GM23338 (cell line): ENCODE results near the gene UNC5A. TPM values are rescaled to one million over a fixed set of nuclear protein-coding genes. Genes with fewer than 3 reads are reported as not detected.
A peak's percentile ranks its signal among the peaks of the same experiment; 100 is the strongest.

ENCODE experiments used
- ATAC-seq: fragments of 200-7000 bp; cut with Tn5 transposase; 3 replicates; pipeline ENCODE4 v1.9.1; 2020
- DNase-seq: peaks from one replicate; pipeline ENCODE4 v3.0.0-alpha.2; 2015; ENCODE audit warnings: low spot score
- H2AFZ ChIP-seq: fragments of 200-600 bp; sonication (generic); 2 replicates; pipeline ENCODE4 v1.8.0; 2016; ENCODE audit warnings: antibody characterized with exemption, mild to moderate bottlenecking, moderate library complexity
- H3F3A ChIP-seq: fragments of 200-600 bp; sonication (generic); replicated peaks from 2 replicates; pipeline ENCODE4 v1.8.0; 2017; ENCODE audit warnings: antibody characterized with exemption, mixed run types, low read depth
- H3K27ac ChIP-seq: fragments of 200-600 bp; sonication (generic); 2 replicates; pipeline ENCODE4 v1.6.1; 2016; ENCODE audit warnings: low read depth
- H3K27me3 ChIP-seq: fragments of 200-600 bp; sonication (generic); 2 replicates; pipeline ENCODE4 v1.8.0; 2016; ENCODE audit warnings: mild to moderate bottlenecking, mixed run types, moderate library complexity; ENCODE audit not compliant: insufficient read depth
- H3K36me3 ChIP-seq: fragments of 200-600 bp; sonication (generic); 2 replicates; pipeline ENCODE4 v1.8.0; 2016; ENCODE audit warnings: mild to moderate bottlenecking; ENCODE audit not compliant: insufficient read depth
- H3K4me1 ChIP-seq: fragments of 200-600 bp; sonication (generic); 2 replicates; pipeline ENCODE4 v1.8.0; 2016; ENCODE audit warnings: mild to moderate bottlenecking, moderate library complexity; ENCODE audit not compliant: insufficient read depth
- H3K4me2 ChIP-seq: fragments of 200-600 bp; sonication (generic); 2 replicates; pipeline ENCODE4 v1.7.1; 2017; ENCODE audit warnings: mixed run types
- H3K4me3 ChIP-seq: fragments of 200-600 bp; sonication (generic); 2 replicates; pipeline ENCODE4 v1.6.1; 2016; ENCODE audit warnings: mixed run types
- H3K79me2 ChIP-seq: fragments of 200-600 bp; sonication (generic); replicated peaks from 2 replicates; pipeline ENCODE4 v1.8.0; 2017; ENCODE audit warnings: mild to moderate bottlenecking; ENCODE audit not compliant: insufficient read depth
- H3K9me2 ChIP-seq: fragments of 200-600 bp; sonication (generic); 2 replicates; pipeline ENCODE4 v1.8.0; 2017; ENCODE audit not compliant: insufficient read depth
- H4K20me1 ChIP-seq: fragments of 200-600 bp; sonication (generic); replicated peaks from 2 replicates; pipeline ENCODE4 v1.8.0; 2017; ENCODE audit warnings: mild to moderate bottlenecking; ENCODE audit not compliant: insufficient read depth
- H3K27ac Mint-ChIP-seq: 2 replicates; pipeline ENCODE4 v1.8.0; 2020; ENCODE audit warnings: inconsistent platforms, mild to moderate bottlenecking, moderate library complexity, mixed read lengths
- H3K27me3 Mint-ChIP-seq: 3 replicates; pipeline ENCODE4 v1.8.0; 2022; ENCODE audit warnings: low read depth, mild to moderate bottlenecking, moderate library complexity, mixed read lengths, inconsistent platforms; ENCODE audit not compliant: insufficient read depth, poor library complexity
- H3K36me3 Mint-ChIP-seq: 3 replicates; pipeline ENCODE4 v1.8.0; 2021; ENCODE audit warnings: low read depth, mild to moderate bottlenecking, inconsistent platforms, moderate library complexity, mixed read lengths
- H3K4me1 Mint-ChIP-seq: 3 replicates; pipeline ENCODE4 v1.8.0; 2020; ENCODE audit warnings: mild to moderate bottlenecking, inconsistent platforms, mixed read lengths
- H3K4me3 Mint-ChIP-seq: 3 replicates; pipeline ENCODE4 v1.8.0; 2021; ENCODE audit warnings: moderate library complexity, mild to moderate bottlenecking, inconsistent platforms, mixed read lengths
- H3K9me3 Mint-ChIP-seq: 3 replicates; pipeline ENCODE4 v1.8.0; 2020; ENCODE audit warnings: moderate library complexity, mild to moderate bottlenecking, inconsistent platforms, mixed read lengths
- CREB1 ChIP-seq: fragments of 250-450 bp; sonication (Bioruptor Pico); IDR thresholded peaks from 2 replicates; pipeline ENCODE4 v1.5.0; 2020; ENCODE audit warnings: low read depth, mild to moderate bottlenecking, moderate library complexity
- CTCF ChIP-seq, 2 experiments: fragments of 200-600 bp in 1 of 2; sonication (generic) in 1 of 2; conservative IDR thresholded peaks; 2 replicates each; pipeline versions ENCODE4 v1.5.1 to v1.6.1; 2016 to 2017; ENCODE audit warnings: antibody characterized with exemption in 2 of 2, low read depth in 2 of 2, mild to moderate bottlenecking in 2 of 2, moderate library complexity in 1 of 2
- ETS1 ChIP-seq: IDR thresholded peaks from 2 replicates; pipeline ENCODE4 v1.6.1; 2016; ENCODE audit warnings: antibody characterized with exemption
- EZH2 ChIP-seq: fragments of 200-600 bp; sonication (generic); IDR thresholded peaks from one replicate; pipeline ENCODE4 v1.8.0; 2017; ENCODE audit warnings: antibody characterized with exemption, mild to moderate bottlenecking, low read depth; ENCODE audit not compliant: unreplicated experiment
- EZH2phosphoT487 ChIP-seq: fragments of 200-600 bp; sonication (generic); IDR thresholded peaks from one replicate; pipeline ENCODE4 v1.8.1; 2018; ENCODE audit warnings: antibody characterized with exemption; ENCODE audit not compliant: unreplicated experiment
- JUNB ChIP-seq: IDR thresholded peaks from one replicate; pipeline ENCODE4 v1.6.1; 2016; ENCODE audit warnings: antibody characterized with exemption; ENCODE audit not compliant: unreplicated experiment
- NANOG ChIP-seq: IDR thresholded peaks from 2 replicates; pipeline ENCODE4 v1.6.1; 2016; ENCODE audit warnings: antibody characterized with exemption, borderline replicate concordance
- POLR2AphosphoS5 ChIP-seq: IDR thresholded peaks from 2 replicates; pipeline ENCODE4 v1.6.1; 2016; ENCODE audit warnings: antibody characterized with exemption, low read depth
- REST ChIP-seq: IDR thresholded peaks from one replicate; pipeline ENCODE4 v1.6.1; 2018; ENCODE audit warnings: antibody characterized with exemption; ENCODE audit not compliant: unreplicated experiment
- STAT1 ChIP-seq: IDR thresholded peaks from one replicate; pipeline ENCODE4 v1.6.1; 2016; ENCODE audit warnings: antibody characterized with exemption; ENCODE audit not compliant: unreplicated experiment
- ZNF114 ChIP-seq: fragments of 250-450 bp; sonication (Bioruptor Pico); IDR thresholded peaks from 2 replicates; pipeline ENCODE4 v1.5.0; 2020; ENCODE audit warnings: mild to moderate bottlenecking, moderate library complexity
- ZNF331 ChIP-seq: fragments of 250-450 bp; sonication (Bioruptor Pico); IDR thresholded peaks from 2 replicates; pipeline ENCODE4 v1.5.0; 2020; ENCODE audit warnings: low read depth, mild to moderate bottlenecking, moderate library complexity
- ZNF462 ChIP-seq: fragments of 250-450 bp; sonication (Bioruptor Pico); IDR thresholded peaks from 2 replicates; pipeline ENCODE4 v1.5.0; 2020; ENCODE audit warnings: mild to moderate bottlenecking, moderate library complexity
- polyA plus RNA-seq: library from polyadenylated mRNA; unstranded; fragments of >200 nt; fragmentation: Nextera tagmentation; extraction: Ambion mirVana; gene quantifications from 2 replicates; pipeline ENCODE4 v1.2.1, GENCODE V29; 2016
- total RNA-seq: library from RNA; depleted of rRNA; stranded (reverse); fragments of >200 nt; shearing (Covaris generic); gene quantifications from 2 replicates; pipeline ENCODE4 v1.2.3, GENCODE V29; 2014

UNC5A gene
- total and polyA plus RNA-seq, 2 experiments from 2014 or later: 0.92 to 3.9 TPM

GRCh38 chr5:176792655-176793342, 17.6 kb upstream of the UNC5A start:
- DNase-seq (no peak), ATAC-seq (no peak)
- H3K4me3 Mint-ChIP-seq: no peak overlapping the region
- no peaks in the 10 kb centered on the region for H3K27me3 ChIP-seq
- no peaks in the 10 kb centered on the region for H3F3A ChIP-seq
- no peaks in the 10 kb centered on the region; the same call in 1 of the 2 replicates for H3K4me1 ChIP-seq
- no peaks in the 10 kb centered on the region for H3K9me3 Mint-ChIP-seq
- no peak overlapping the region for H3K4me2 ChIP-seq
- H3K79me2 ChIP-seq: no peaks in the 10 kb centered on the region
- peaks cover 15% of the 10 kb centered on the region for H3K27me3 Mint-ChIP-seq
- H3K9me2 ChIP-seq: peaks cover 2% of the 10 kb centered on the region
- no peaks in the 10 kb centered on the region for H3K36me3 ChIP-seq
- TF ChIP-seq EZH2 (no peak), CREB1 (no peak), STAT1 (no peak), EZH2phosphoT487 (no peak), ZNF114 (CRISPR knock-in tag) (no peak), REST (no peak), JUNB (no peak), NANOG (no peak), ZNF331 (no peak), ETS1 (no peak), ZNF462 (CRISPR knock-in tag) (no peak), POLR2AphosphoS5 (no peak), CTCF (conservative IDR thresholded peaks at IDR 0.05; ENCODE audit: low read depth in 2 of 2) (no peak)
- H2AFZ ChIP-seq: peak overlapping the region; percentile 83
- H4K20me1 ChIP-seq: no peaks in the 10 kb centered on the region; the same call in 1 of the 2 replicates
- H3K4me1 Mint-ChIP-seq: peaks cover 35% of the 10 kb centered on the region
- no peak overlapping the region for H3K27ac Mint-ChIP-seq
- no peaks in the 10 kb centered on the region for H3K36me3 Mint-ChIP-seq
- H3K4me3 ChIP-seq: no peak overlapping the region
- no peak overlapping the region for H3K27ac ChIP-seq
